ENCODE measurements around the gene RRBP1. TPM values are rescaled to one million over a fixed set of nuclear protein-coding genes. Genes with fewer than 3 reads are reported as not detected.

RRBP1 gene
- polyA plus RNA-seq, 1 donor = 175 TPM

GRCh38 chr20:17723301-17723691 lies 41.3 kb upstream of the RRBP1 start:
- Histone ChIP-seq H3K27me3 (ENCODE audit: control insufficient read depth, insufficient read depth, low read length) (no peaks in the 10 kb centered on the region), H3K9me3 (ENCODE audit: control insufficient read depth, low read depth, low read length) (no peaks in the 10 kb centered on the region), H3K4me1 (ENCODE audit: control insufficient read depth, insufficient read depth, low read length) (peaks cover 10% of the 10 kb centered on the region), H3K27ac (ENCODE audit: low read length) (no peak overlapping the region), H3K36me3 (ENCODE audit: control insufficient read depth, insufficient read depth, low read length) (no peaks in the 10 kb centered on the region), H3K4me3 (ENCODE audit: low read length) (no peak overlapping the region)
- DNase-seq = no peak
- WGBS (ENCODE audit: insufficient coverage, low lambda C conversion rate) = 100% methylated on average over 1 of the region's 5 CpGs

- Histone ChIP-seq H3K4me3 (ENCODE audit: low read length) (no peak overlapping the region), H3K27ac (ENCODE audit: low read length) (peak overlapping the region; percentile 83)
- no CpG with 5 or more reads among the region's 14 CpGs for WGBS (ENCODE audit: insufficient coverage, low lambda C conversion rate)
Observed at GRCh38 chr20:17722493-17723300, 40.7 kb upstream of the RRBP1 start.

GRCh38 chr20:17721802-17722486 lies 39.9 kb upstream of the RRBP1 start:
- H3K27me3 ChIP-seq (ENCODE audit: control insufficient read depth, insufficient read depth, low read length) = no peaks in the 10 kb centered on the region
- peak; percentile 77 to 88 for DNase-seq
- H3K4me1 ChIP-seq (ENCODE audit: control insufficient read depth, insufficient read depth, low read length) = peaks cover 10% of the 10 kb centered on the region
- no peak overlapping the region for H3K4me3 ChIP-seq (ENCODE audit: low read length)
- H3K9me3 ChIP-seq (ENCODE audit: control insufficient read depth, low read depth, low read length) = no peaks in the 10 kb centered on the region
- no peaks in the 10 kb centered on the region for H3K36me3 ChIP-seq (ENCODE audit: control insufficient read depth, insufficient read depth, low read length)
- H3K27ac ChIP-seq (ENCODE audit: low read length) = peak overlapping the region; percentile 83
- WGBS (ENCODE audit: insufficient coverage, low lambda C conversion rate) = no CpG with 5 or more reads among the region's 6 CpGs

More at GRCh38 chr20:17722493-17723300, 40.7 kb upstream of the RRBP1 start:
- peaks cover 10% of the 10 kb centered on the region for H3K4me1 ChIP-seq (ENCODE audit: control insufficient read depth, insufficient read depth, low read length)
- DNase-seq = no peak
- H3K9me3 ChIP-seq (ENCODE audit: control insufficient read depth, low read depth, low read length) = no peaks in the 10 kb centered on the region
- H3K36me3 ChIP-seq (ENCODE audit: control insufficient read depth, insufficient read depth, low read length) = no peaks in the 10 kb centered on the region
- no peaks in the 10 kb centered on the region for H3K27me3 ChIP-seq (ENCODE audit: control insufficient read depth, insufficient read depth, low read length)

GRCh38 chr20:17720755-17721154 lies 38.7 kb upstream of the RRBP1 start:
- H3K27me3 ChIP-seq (ENCODE audit: control insufficient read depth, insufficient read depth, low read length) = no peaks in the 10 kb centered on the region
- H3K27ac ChIP-seq (ENCODE audit: low read length) = no peak overlapping the region
- peaks cover 10% of the 10 kb centered on the region for H3K4me1 ChIP-seq (ENCODE audit: control insufficient read depth, insufficient read depth, low read length)
- no peaks in the 10 kb centered on the region for H3K36me3 ChIP-seq (ENCODE audit: control insufficient read depth, insufficient read depth, low read length)
- H3K4me3 ChIP-seq (ENCODE audit: low read length) = no peak overlapping the region
- no peaks in the 10 kb centered on the region for H3K9me3 ChIP-seq (ENCODE audit: control insufficient read depth, low read depth, low read length)
- DNase-seq = no peak
- WGBS (ENCODE audit: insufficient coverage, low lambda C conversion rate) = no CpG with 5 or more reads among the region's 4 CpGs

GRCh38 chr20:17716331-17716730 lies 34.3 kb upstream of the RRBP1 start:
- Histone ChIP-seq H3K36me3 (ENCODE audit: control insufficient read depth, insufficient read depth, low read length) (no peaks in the 10 kb centered on the region), H3K27ac (ENCODE audit: low read length) (no peak overlapping the region), H3K9me3 (ENCODE audit: control insufficient read depth, low read depth, low read length) (no peaks in the 10 kb centered on the region), H3K4me3 (ENCODE audit: low read length) (no peak overlapping the region), H3K27me3 (ENCODE audit: control insufficient read depth, insufficient read depth, low read length) (no peaks in the 10 kb centered on the region), H3K4me1 (ENCODE audit: control insufficient read depth, insufficient read depth, low read length) (peaks cover 8% of the 10 kb centered on the region)
- no peak for DNase-seq
- no CpG with 5 or more reads among the region's 7 CpGs for WGBS (ENCODE audit: insufficient coverage, low lambda C conversion rate)

GRCh38 chr20:17715075-17715474 lies 33.0 kb upstream of the RRBP1 start:
- H3K27ac ChIP-seq (ENCODE audit: low read length) = no peak overlapping the region
- H3K4me3 ChIP-seq (ENCODE audit: low read length) = no peak overlapping the region
- no peaks in the 10 kb centered on the region for H3K27me3 ChIP-seq (ENCODE audit: control insufficient read depth, insufficient read depth, low read length)
- peaks cover 20% of the 10 kb centered on the region for H3K4me1 ChIP-seq (ENCODE audit: control insufficient read depth, insufficient read depth, low read length)
- H3K9me3 ChIP-seq (ENCODE audit: control insufficient read depth, low read depth, low read length) = no peaks in the 10 kb centered on the region
- DNase-seq = no peak
- no CpG with 5 or more reads among the region's 5 CpGs for WGBS (ENCODE audit: insufficient coverage, low lambda C conversion rate)
- no peaks in the 10 kb centered on the region for H3K36me3 ChIP-seq (ENCODE audit: control insufficient read depth, insufficient read depth, low read length)

GRCh38 chr20:17714597-17714996 lies 32.6 kb upstream of the RRBP1 start:
- no peak overlapping the region for H3K27ac ChIP-seq (ENCODE audit: low read length)
- H3K9me3 ChIP-seq (ENCODE audit: control insufficient read depth, low read depth, low read length) = no peaks in the 10 kb centered on the region
- no CpG with 5 or more reads among the region's 1 CpG for WGBS (ENCODE audit: insufficient coverage, low lambda C conversion rate)
- H3K4me3 ChIP-seq (ENCODE audit: low read length) = no peak overlapping the region
- no peak for DNase-seq
- peaks cover 25% of the 10 kb centered on the region for H3K4me1 ChIP-seq (ENCODE audit: control insufficient read depth, insufficient read depth, low read length)
- no peaks in the 10 kb centered on the region for H3K27me3 ChIP-seq (ENCODE audit: control insufficient read depth, insufficient read depth, low read length)
- no peaks in the 10 kb centered on the region for H3K36me3 ChIP-seq (ENCODE audit: control insufficient read depth, insufficient read depth, low read length)

GRCh38 chr20:17712708-17713107 lies 30.7 kb upstream of the RRBP1 start:
- WGBS (ENCODE audit: insufficient coverage, low lambda C conversion rate) = no CpG with 5 or more reads among the region's 6 CpGs

GRCh38 chr20:17712201-17712600 lies 30.2 kb upstream of the RRBP1 start:
- Histone ChIP-seq H3K27me3 (ENCODE audit: control insufficient read depth, insufficient read depth, low read length) (no peaks in the 10 kb centered on the region), H3K27ac (ENCODE audit: low read length) (no peak overlapping the region), H3K4me1 (ENCODE audit: control insufficient read depth, insufficient read depth, low read length) (peaks cover 37% of the 10 kb centered on the region), H3K36me3 (ENCODE audit: control insufficient read depth, insufficient read depth, low read length) (no peaks in the 10 kb centered on the region), H3K4me3 (ENCODE audit: low read length) (no peak overlapping the region), H3K9me3 (ENCODE audit: control insufficient read depth, low read depth, low read length) (no peaks in the 10 kb centered on the region)
- WGBS (ENCODE audit: insufficient coverage, low lambda C conversion rate) = no CpG with 5 or more reads among the region's 4 CpGs
- no peak for DNase-seq

More at GRCh38 chr20:17712708-17713107, 30.7 kb upstream of the RRBP1 start:
- no peak for DNase-seq
- no peaks in the 10 kb centered on the region for H3K27me3 ChIP-seq (ENCODE audit: control insufficient read depth, insufficient read depth, low read length)
- H3K4me1 ChIP-seq (ENCODE audit: control insufficient read depth, insufficient read depth, low read length) = peaks cover 37% of the 10 kb centered on the region
- H3K27ac ChIP-seq (ENCODE audit: low read length) = no peak overlapping the region
- H3K9me3 ChIP-seq (ENCODE audit: control insufficient read depth, low read depth, low read length) = no peaks in the 10 kb centered on the region
- no peak overlapping the region for H3K4me3 ChIP-seq (ENCODE audit: low read length)
- no peaks in the 10 kb centered on the region for H3K36me3 ChIP-seq (ENCODE audit: control insufficient read depth, insufficient read depth, low read length)

GRCh38 chr20:17711267-17711627 lies 29.2 kb upstream of the RRBP1 start:
- Histone ChIP-seq H3K36me3 (ENCODE audit: control insufficient read depth, insufficient read depth, low read length) (no peaks in the 10 kb centered on the region), H3K4me1 (ENCODE audit: control insufficient read depth, insufficient read depth, low read length) (peaks cover 43% of the 10 kb centered on the region), H3K27ac (ENCODE audit: low read length) (peak overlapping the region; percentile 37), H3K27me3 (ENCODE audit: control insufficient read depth, insufficient read depth, low read length) (no peaks in the 10 kb centered on the region), H3K4me3 (ENCODE audit: low read length) (no peak overlapping the region), H3K9me3 (ENCODE audit: control insufficient read depth, low read depth, low read length) (no peaks in the 10 kb centered on the region)
- WGBS (ENCODE audit: insufficient coverage, low lambda C conversion rate) = no CpG with 5 or more reads among the region's 5 CpGs
- no peak for DNase-seq

Measured in large intestine (tissue), 3 donors.